Muscle of leg (tissue), 11 donors: ENCODE measurements around the gene KRT16. TPM values are rescaled to one million over a fixed set of nuclear protein-coding genes. Genes with fewer than 3 reads are reported as not detected.
"Not testable (repeated sequence)": the region's sequence is repeated elsewhere in the genome, so short reads cannot be mapped to it uniquely, and the experiment has no call there.

Source experiments
- DNase-seq: peaks from one replicate; pipeline ENCODE4 v3.0.0; 2013
- H3K27ac ChIP-seq: one replicate; pipeline ENCODE4 v1.5.1; 2013; ENCODE audit warnings: mild to moderate bottlenecking, low read length, control low read depth
- H3K27me3 ChIP-seq: one replicate; pipeline ENCODE4 v1.6.1; 2013; ENCODE audit warnings: low read length; ENCODE audit not compliant: control insufficient read depth, insufficient read depth
- H3K36me3 ChIP-seq: one replicate; pipeline ENCODE4 v1.6.1; 2013; ENCODE audit warnings: low read length; ENCODE audit not compliant: control insufficient read depth, insufficient read depth
- H3K4me1 ChIP-seq: one replicate; pipeline ENCODE4 v1.6.1; 2013; ENCODE audit warnings: low read length; ENCODE audit not compliant: control insufficient read depth, insufficient read depth
- H3K4me3 ChIP-seq: one replicate; pipeline ENCODE4 v1.5.1; 2013; ENCODE audit warnings: low read length, control low read depth
- H3K9me3 ChIP-seq: replicated peaks from 2 replicates; pipeline ENCODE4 v1.6.1; 2013; ENCODE audit warnings: low read depth, low read length; ENCODE audit not compliant: control insufficient read depth
- WGBS: methylation state at CpG from one replicate; pipeline ENCODE4 v1.1.5; 2013; ENCODE audit warnings: missing lambda C conversion rate; ENCODE audit not compliant: insufficient coverage; 5-methylcytosine and 5-hydroxymethylcytosine counted together
- polyA plus RNA-seq, 8 donors: library from polyadenylated mRNA; unstranded; fragments of 120-200 nt; gene quantifications; one replicate each; pipeline versions ENCODE4 v1.2.1 to v1.2.3, GENCODE V29; 2013; ENCODE audit warnings: inconsistent platforms in 1 of 8, low replicate concordance in 1 of 8; ENCODE audit not compliant: insufficient read length in 8 of 8, insufficient read depth in 1 of 8
- total RNA-seq: library from RNA; stranded (reverse); fragments of 120-200 nt; gene quantifications from one replicate; pipeline ENCODE4 v1.2.4, GENCODE V29; 2013

KRT16 gene
- total and polyA plus RNA-seq, 9 donors = 0.83 TPM; not detected in 8

- no peaks in the 10 kb centered on the region for H3K36me3 ChIP-seq
- H3K9me3 ChIP-seq = no peaks in the 10 kb centered on the region
- WGBS = 62% methylated on average over 4 of the region's 7 CpGs
- peaks cover 28% of the 10 kb centered on the region for H3K4me1 ChIP-seq
- H3K4me3 ChIP-seq = no peak overlapping the region
- H3K27me3 ChIP-seq = peaks cover 8% of the 10 kb centered on the region
- no peak overlapping the region for H3K27ac ChIP-seq
- no peak for DNase-seq
Observed at GRCh38 chr17:41634639-41635038, 22.1 kb upstream of the KRT16 start.

GRCh38 chr17:41633556-41634199 lies 21.1 kb upstream of the KRT16 start:
- H3K27ac ChIP-seq = no peak overlapping the region
- no peak for DNase-seq
- no peaks in the 10 kb centered on the region for H3K9me3 ChIP-seq
- WGBS = 77% methylated on average over 4 of the region's 14 CpGs
- no peaks in the 10 kb centered on the region for H3K36me3 ChIP-seq
- no peak overlapping the region for H3K4me3 ChIP-seq
- peaks cover 8% of the 10 kb centered on the region for H3K27me3 ChIP-seq
- peaks cover 28% of the 10 kb centered on the region for H3K4me1 ChIP-seq

GRCh38 chr17:41632482-41633105 lies 20.0 kb upstream of the KRT16 start:
- 80% methylated on average over 5 of the region's 5 CpGs for WGBS
- Histone ChIP-seq H3K9me3 (no peaks in the 10 kb centered on the region), H3K4me1 (peaks cover 34% of the 10 kb centered on the region), H3K4me3 (no peak overlapping the region), H3K27me3 (peaks cover 8% of the 10 kb centered on the region), H3K36me3 (no peaks in the 10 kb centered on the region), H3K27ac (no peak overlapping the region)
- no peak for DNase-seq

GRCh38 chr17:41631898-41632285 lies 19.3 kb upstream of the KRT16 start:
- Histone ChIP-seq H3K9me3 (no peaks in the 10 kb centered on the region), H3K27me3 (peaks cover 8% of the 10 kb centered on the region), H3K4me3 (no peak overlapping the region), H3K36me3 (no peaks in the 10 kb centered on the region), H3K27ac (no peak overlapping the region), H3K4me1 (peaks cover 33% of the 10 kb centered on the region)
- no peak for DNase-seq
- WGBS = 94% methylated on average over 13 of the region's 15 CpGs

DNA sequence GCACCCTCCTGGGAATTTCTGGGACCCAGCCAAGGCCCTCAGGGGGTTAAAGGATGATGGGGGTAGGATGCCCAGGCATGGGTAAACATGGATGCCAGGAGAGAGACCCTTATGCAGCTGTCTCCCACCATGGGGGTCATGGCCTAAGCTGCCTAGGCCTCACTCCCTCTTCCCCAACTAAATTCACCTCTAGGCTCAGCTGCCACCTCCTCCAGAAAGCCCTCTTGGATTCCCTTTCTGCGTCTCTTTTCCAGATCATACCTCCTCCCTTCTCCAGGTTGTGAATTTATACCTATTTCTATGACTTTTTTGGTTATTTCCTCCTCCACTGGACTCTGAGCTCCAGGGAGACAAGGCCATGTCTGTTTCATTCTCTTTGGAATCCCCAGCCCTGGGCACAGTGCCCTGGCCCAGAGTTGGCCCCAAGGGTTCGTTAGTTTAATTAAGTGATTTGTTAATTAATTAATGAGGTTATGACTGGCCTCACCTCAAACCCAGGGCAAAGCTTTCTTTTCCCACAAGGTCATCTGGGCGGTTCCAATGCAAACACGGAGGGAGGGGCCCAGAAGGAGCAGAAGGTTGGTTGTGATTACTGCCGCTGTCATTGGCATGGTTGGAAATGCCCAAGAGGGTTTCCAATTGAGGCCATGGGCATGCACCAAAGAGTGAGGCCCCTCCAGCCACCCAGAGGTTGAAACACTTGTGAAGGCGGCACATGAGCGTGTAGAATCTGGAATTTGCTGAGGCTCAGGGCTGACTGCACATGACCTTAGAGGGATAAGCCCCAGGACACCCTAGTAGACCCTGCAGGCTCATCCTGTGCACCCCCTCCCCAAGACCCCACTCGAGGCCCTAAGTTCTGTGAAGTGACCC lies 18.7 kb upstream of the KRT16 start:
- H3K9me3 ChIP-seq = no peaks in the 10 kb centered on the region
- no peak overlapping the region for H3K27ac ChIP-seq
- peaks cover 5% of the 10 kb centered on the region for H3K27me3 ChIP-seq
- no peak for DNase-seq
- H3K4me3 ChIP-seq = no peak overlapping the region
- WGBS = 80% methylated on average over 6 of the region's 8 CpGs
- H3K36me3 ChIP-seq = no peaks in the 10 kb centered on the region
- peaks cover 27% of the 10 kb centered on the region for H3K4me1 ChIP-seq

DNA sequence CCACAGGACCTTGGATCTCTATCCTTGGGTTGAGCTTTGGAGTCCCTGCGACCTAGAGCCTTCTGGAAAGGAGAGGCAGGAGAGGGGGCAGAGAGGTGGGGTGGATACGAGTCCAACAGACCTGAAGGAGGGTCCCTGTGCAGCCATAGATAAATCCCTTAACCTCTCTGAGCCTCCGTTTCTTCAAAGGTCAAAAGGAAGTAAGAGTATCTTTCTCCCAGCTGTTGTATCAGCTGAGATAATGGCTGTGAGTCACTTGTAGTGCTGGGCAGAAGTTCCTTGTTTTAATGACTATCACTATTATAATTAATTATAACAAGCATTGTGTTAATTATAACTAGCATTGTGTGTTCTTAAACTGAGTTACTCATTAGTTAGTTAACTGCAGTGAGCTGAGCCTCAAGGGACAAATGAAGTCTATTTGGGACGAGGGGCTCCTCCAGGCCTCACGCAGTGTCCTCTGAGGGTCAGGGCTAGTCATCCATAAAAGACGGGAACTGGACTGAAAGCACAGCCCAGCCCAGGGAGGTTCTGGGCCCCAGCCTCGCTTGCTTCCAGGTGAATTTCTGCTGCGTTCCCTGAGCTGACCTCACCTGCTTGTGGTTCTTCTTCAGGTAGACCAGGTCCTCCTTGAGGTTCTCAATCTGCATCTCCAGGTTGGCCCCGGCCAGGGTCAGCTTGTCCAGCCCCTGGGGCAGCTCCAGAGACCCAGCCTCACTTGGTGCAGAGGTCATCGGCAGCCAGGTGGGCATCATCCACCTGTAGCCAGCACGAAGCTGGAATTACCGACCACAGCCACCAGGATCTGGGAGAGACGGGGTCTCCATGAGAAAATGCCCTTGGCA lies 17.5 kb upstream of the KRT16 start:
- DNase-seq = no peak
- WGBS = 76% methylated on average over 8 of the region's 13 CpGs
- Histone ChIP-seq H3K9me3 (no peaks in the 10 kb centered on the region), H3K27ac (no peak overlapping the region), H3K4me1 (peaks cover 15% of the 10 kb centered on the region), H3K36me3 (no peaks in the 10 kb centered on the region), H3K4me3 (no peak overlapping the region), H3K27me3 (no peaks in the 10 kb centered on the region)

- 53% methylated on average over 5 of the region's 10 CpGs for WGBS
- Histone ChIP-seq H3K4me1 (peaks cover 14% of the 10 kb centered on the region), H3K27ac (no peak overlapping the region), H3K27me3 (no peaks in the 10 kb centered on the region), H3K9me3 (no peaks in the 10 kb centered on the region), H3K36me3 (no peaks in the 10 kb centered on the region), H3K4me3 (no peak overlapping the region)
- DNase-seq = no peak
Observed at GRCh38 chr17:41629316-41629715, 16.7 kb upstream of the KRT16 start.

GRCh38 chr17:41628621-41629255 lies 16.2 kb upstream of the KRT16 start:
- H3K27me3 ChIP-seq, H3K9me3 ChIP-seq, H3K36me3 ChIP-seq, H3K4me3 ChIP-seq: not testable (repeated sequence)
- Histone ChIP-seq H3K4me1 (peaks cover 15% of the 10 kb centered on the region), H3K27ac (peak overlapping the region; percentile 35)
- peak; percentile 87 for DNase-seq
- WGBS = 59% methylated on average over 5 of the region's 11 CpGs

DNA sequence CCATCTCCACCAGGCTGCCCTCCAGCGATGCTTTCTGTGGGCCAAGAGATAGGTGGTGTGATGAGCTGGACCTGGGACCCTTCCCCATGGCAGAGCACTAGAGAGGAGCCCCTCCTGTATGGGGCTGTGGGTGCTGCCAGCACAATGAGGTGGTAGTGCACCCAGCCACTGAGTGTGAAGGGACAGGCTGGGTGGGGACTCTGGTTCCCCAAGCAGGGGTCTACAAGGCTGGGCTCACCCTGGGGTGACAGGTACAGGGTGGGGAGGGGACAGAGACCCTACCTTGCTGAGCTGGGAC lies 15.5 kb upstream of the KRT16 start:
- H3K36me3 ChIP-seq, H3K4me3 ChIP-seq, H3K27me3 ChIP-seq, H3K9me3 ChIP-seq, DNase-seq, H3K27ac ChIP-seq: not testable (repeated sequence)
- WGBS = no CpG with 5 or more reads among the region's 1 CpG
- peaks cover 22% of the 10 kb centered on the region for H3K4me1 ChIP-seq
